HG02840 (cell line): Measurements from ENCODE around the gene HHATL.

Source experiments
- ATAC-seq: cut with Tn5 transposase; IDR thresholded peaks from one replicate; pipeline ENCODE4 v1.9.1; 2021; ENCODE audit warnings: mild to moderate bottlenecking, moderate library complexity, moderate number of reproducible peaks; ENCODE audit not compliant: unreplicated experiment, low FRiP score

Gene HHATL

DNA sequence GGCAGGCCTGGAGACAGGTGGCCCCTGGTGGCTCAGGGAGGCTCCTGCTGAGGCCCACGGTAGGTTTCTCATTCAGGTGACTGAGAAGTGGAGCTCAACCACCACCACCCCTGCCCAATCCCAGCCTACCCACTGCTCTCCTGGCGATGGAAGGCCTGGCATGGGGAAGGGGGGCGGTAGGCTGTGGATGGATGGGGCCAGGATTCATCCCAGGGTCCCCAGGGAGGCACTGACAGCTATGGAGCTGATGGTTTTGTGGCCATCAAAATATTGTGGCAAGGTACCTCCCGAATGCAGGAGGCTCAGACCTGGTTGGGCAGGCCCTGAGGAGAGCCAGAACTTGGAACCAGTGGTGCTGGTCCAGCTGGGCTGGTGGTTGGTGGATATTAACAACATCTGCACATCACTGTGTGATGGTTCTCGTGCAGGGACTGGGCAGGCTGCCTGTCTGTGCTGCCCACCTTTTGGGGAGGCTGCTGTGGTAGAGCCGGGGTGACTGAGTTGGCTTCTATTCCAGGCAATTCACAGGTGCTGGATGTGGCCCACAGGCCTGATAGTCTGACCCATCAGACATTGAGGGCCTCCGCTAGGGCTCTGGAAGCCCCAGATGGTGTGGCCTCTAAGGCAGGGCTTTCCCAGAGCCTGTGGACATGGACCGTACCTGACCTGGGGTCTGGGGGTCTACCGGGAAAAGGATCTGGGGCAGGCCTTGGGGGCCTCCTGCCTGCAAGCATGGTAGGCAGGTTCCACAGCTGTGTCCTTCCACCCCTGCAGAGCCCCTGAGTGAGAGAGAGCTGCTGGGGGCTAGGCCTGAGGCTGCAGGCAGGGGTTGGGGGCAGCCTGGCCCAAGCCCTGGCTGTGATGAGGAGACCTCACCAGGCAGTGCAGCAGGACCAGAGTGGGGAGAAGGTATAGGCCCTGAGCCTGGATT is 45.7 kb downstream of the HHATL start:
- ATAC-seq, result no peak

DNA sequence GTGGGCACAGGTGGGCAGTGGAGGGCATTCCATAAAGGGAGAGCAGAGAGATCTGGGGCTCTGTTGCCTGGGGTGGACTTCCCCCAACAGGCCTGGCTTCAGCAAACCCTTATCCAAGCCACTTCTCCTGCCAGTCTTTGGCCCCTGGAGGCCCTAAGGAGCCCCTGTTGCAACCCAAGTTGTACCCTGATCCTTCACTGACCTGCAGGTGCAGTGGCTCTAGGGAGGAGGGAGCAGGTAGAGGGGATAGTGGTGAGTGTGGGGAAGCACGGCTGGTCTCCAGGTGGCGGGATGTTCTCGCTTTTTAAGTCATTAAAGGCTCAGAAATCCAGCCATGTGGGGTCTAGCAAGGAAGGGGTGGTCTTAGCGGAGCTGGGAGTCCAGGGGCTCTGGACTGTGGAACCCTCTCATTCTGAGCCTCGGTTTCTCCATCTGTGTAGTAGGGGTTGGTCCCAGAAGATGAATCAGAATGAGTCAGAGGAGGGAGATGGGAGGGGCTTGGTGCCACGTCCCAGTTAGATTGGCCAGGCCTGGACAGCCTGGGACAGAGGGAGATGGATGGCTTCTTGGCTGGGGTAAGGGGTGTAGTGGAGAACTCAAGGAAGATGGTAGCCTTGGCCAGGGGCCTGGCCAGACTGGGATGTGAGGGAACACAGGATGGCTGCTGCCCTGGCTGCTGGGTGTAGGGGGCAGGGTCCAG is 46.5 kb downstream of the HHATL start:
- no peak for ATAC-seq

DNA sequence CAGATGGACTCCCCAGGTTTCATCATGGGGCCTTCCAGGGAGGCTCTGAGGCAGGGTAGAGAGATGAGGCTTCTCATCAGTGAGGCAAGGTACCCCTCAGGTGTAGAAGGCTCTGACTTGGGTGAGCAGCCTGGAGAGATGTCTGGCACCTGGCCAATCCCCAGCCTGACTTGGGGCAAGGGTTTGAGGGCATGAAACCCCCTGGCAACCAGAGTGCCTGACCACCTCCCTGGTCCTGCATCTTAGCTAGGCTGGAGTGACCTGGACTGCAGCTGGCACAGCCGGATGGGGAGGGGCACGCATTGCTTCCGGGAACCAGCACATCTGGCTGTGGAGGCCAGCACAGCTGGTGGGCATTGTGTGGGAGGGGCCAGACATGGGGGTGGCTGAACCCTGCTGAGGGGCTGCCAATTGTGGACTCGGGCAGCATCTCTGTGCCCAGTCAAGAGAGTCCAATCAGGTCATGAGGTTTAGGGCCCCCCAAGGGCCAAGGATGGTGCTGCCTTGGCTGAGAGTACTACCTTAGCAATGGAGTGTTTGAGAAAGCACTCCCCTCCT is 47.2 kb downstream of the HHATL start:
- no peak for ATAC-seq

DNA sequence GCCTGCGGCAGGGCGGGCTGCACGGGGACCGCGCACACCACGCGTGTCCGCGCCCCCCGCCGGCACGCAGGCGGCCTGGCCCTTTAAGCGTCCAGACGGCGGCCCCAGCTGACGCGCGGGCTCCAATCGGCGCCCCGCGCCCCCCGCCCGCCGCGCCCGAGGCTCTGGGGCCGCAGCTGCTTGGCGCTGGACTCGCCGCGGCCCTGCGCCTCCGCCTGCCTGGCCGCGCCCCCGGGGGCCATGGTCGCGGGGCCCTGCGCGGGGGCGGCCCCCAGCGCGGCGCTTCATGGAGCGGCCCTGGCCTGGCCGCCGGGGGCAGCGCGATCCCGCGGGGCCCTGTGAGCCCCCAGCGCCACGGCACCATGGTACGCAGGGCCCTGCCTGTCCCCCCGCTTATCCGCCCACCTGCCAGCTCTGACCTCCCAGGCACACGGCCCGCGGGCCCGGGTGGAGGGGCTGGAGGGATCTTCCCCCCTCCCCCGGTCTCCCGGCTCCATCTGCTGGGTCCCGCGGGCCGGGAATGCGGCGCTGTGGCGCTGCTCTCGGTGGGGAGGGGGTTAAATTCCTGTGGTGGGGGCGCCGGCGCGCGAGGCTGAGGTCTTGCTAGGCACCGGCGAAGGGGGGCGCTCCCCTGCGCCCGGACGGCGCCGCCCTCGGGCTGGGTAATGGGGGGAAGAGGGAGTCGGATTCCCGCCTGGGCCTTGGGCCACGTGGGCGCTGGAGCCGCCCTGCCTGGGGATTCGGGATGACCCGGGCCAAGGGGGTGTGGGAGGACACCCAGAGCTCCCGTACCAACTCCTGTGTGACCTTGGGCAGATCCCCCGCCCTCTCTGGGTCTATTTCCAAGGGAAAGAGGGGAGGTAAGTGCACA is 48.0 kb downstream of the HHATL start:
- no peak for ATAC-seq

DNA sequence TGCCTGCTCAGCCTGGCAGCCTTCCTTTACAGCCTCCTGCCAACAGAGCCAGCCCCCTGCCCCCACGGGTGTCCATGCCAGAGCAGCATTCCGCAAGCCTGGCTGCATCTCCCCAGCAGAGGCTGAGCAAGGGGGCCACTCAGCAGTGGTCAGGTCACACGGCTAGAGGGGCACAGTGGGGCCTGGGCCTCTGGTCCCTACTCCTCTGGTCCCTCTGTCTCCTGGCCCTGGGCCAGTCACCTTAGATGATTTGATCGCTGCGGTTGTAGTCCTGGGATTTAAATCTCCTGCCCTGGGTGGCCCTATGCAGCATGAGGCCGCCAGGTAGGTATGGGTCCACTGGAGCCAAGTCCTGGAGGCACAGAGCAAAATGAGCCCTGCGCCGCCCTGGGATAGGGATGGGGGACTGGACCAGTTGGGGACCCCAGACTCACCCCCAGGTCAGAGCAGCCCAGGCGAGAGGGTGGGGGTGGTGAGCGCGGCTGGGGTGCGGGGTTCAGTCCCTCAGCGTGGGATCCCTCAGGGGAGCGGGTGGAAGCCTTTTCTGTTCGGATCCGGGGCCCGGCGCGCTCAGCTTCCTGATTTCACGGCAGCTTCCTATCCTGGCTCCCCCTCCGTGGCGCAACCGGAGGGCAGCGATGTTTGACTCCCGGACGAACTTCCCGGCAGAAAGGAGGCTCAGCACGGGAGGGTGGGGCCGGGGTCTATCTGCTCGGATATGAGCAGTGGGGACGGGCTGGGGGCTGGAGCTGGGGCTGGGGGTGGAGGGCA is 48.9 kb downstream of the HHATL start, which contains the start of gene ZBTB47:
ZBTB47 (plus strand) TSS at position 138 of the 771 bp plus-strand sequence. CDS start 4,659 bp downstream, outside the sequence.
- ATAC-seq, result no peak

DNA sequence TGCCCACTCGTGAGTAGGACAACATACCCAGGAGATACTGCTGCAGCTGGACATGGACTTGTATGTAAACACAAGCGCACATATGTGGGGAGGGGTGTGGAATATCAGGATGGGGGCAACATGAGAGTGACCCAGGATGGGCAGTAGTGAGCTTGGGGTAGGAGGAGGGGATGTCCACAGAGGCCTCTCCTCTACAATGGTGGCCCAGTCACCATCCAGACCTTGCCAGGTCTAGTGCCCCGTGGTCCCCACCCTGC is 49.4 kb downstream of the HHATL start:
- ATAC-seq, result no peak

DNA sequence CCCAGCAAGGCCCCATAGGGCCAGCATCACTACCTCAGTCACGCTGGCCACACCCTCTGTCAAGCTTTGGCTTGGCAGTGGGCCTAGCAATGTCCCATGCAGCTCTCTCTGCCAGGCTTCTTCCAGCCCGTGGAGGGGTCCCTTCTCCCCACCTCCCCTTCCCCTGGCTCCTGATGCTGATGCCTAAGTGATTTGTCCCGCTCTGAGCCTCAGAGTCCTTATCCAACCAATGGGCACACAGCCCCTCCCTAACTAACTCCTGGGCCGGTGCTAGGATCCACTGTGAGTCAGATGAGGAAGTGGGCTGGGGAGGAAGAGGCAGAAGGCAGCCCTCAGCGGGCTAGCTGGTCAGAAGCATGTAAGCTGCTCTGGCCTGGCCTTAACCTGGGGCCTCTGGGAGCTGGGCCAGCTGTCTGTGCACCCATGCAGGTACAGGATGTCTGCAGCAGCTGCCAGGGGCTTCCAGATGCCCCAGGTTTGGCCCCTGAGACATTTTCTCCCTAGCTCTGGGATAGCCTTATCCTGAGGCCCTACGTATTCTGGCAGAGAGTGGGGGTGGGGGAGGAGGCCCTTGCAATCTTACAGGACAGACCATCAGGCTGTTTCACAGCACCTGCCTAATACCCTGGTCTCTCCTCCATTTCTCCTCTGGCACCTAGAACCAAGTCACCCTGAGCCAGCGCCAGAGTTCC is 49.8 kb downstream of the HHATL start:
- no peak for ATAC-seq

DNA sequence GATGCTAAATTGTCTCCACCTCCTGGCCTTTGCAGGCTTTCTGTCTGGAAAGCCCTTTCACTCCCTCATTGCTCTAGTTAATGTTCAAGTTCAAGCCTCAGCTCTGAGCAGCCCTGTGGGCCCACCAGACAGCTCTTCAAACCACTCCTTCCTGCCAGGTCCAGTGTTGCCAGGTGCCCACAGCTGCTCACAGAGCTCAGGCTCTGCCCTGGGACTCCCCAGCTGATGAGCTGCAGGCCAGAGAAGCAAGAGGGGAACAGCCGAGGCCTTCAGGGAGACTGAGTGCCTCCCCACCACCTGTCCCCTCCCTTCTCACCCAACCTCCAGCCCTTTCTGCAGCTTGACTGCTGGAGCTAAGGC is 50.4 kb downstream of the HHATL start:
- no peak for ATAC-seq

DNA sequence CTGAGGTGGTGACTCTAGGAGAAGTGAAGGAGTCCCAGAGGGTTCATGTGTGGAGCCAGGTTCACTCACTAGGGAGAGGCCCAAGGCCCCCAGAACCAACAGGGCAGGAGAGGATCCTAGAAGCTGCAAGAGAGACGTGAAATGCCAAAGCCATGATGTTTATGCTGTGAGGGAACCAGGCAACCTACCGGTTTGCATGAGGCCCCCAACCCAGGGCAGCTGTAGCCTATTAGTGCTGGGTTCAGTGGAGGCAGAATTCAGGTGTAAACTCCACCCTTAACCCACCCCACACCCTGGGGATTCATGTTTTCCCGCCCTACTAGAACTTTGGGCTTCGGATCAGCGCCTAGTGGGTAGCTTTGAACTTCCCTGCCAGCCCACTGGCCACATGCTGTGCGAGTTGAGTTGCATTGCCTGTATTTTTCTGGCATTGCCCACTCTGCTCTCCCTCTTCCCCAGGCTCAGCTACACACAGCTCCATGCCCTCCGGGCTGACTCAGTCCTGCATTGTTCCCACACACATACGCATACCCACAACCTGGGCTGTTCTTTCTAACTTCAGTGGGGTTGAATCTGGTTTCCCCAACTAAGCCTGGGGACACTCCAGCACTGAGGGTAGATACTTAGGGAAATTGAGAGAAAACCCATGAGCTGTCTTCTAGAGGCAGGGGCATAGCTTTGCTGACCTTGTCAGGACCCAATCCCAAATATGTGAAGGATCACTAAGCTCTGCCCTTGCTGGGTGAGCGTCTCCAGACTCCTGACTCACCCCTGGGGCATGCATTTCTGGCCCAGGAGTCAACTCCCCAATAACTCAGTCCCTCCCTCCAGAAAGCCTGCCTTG is 51.1 kb downstream of the HHATL start:
- ATAC-seq, result no peak

DNA sequence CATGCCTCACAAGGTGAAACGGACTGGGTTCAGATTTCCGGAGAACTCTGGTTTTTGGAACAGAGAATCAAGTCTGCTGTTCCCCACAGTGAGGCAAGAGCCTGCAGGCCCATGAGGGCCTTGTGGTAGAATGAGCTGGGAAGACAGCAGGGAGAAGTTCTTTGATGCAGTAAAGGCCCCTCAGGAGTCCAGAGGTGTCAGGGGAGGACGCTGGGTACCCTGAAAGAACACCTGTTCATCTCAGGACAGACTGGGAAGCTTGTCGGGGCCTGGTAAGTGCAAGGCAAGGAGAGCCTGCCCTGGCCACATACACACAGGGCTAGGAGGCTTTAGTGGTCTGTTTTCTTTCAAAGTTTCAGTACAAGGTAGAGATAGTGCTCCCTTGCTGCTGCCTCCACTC is 52.8 kb downstream of the HHATL start:
- ATAC-seq, result no peak

DNA sequence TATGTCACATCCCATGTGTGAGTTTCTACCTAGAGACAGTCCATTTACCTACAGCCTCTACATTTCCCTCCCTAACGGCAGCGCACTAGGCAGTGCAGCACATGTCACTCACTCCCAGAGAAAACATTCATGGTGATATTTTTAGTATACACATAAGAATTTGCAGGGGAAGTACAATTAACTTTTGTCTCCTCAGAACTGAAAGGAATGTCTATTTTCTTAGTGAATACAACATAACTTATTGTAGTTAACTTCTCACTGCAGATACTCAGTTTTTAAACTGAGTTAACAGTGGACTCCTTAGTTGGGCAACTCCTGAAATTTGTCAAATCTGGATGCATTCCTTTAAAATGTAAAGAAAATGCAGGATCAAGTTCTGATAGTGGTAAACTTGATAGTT is 53.6 kb downstream of the HHATL start:
- ATAC-seq, result no peak

DNA sequence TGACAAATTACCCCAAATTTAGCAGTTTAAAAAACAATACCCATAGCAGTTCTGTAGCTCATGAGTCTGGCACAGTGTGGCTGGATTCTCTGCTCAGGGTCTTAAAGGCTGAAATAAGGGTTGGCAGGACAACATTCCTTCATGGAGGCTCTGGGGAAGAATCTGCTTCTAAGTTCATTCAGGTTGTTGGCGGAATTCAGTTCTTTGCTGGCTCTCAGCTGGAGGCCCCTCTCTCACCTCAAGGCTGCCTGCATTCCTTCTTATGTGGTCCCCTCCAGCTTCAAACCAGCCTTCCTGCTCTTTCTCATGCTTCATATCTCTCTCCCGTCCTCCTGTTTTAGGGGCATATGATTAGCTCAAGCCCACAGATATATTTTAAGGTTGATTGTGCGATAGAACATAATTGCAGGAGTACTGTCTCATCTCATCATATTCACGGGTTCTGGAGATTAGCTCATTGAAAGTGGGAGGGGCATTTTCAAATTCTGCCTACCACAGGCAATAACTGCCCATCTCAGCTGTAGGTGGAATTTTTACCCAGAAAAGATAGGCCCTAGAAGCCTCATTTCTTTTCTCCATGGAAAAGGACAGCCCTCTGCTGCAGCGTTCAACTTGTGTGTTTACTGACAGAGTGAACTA is 54.7 kb downstream of the HHATL start:
- no peak for ATAC-seq
